HepG2 (cell line): ENCODE measurements around the gene MYH7. TPM values are rescaled to one million over a fixed set of nuclear protein-coding genes. Genes with fewer than 3 reads are reported as not detected.

ENCODE experiments used
- ATAC-seq: fragments of 200-7000 bp; cut with Tn5 transposase; 3 replicates; pipeline ENCODE4 v1.9.1; 2020; ENCODE audit warnings: mild to moderate bottlenecking, moderate library complexity
- BruUV-seq: library from RNA; stranded (reverse); fragments of 400-500 nt; replicated peaks from 2 replicates; lab custom pipeline; 2021; lab: Mats Ljungman, UMichigan
- CTCF ChIA-PET: fragments of 300-600 bp; formaldehyde crosslinking; extraction: SDS; loops from one replicate; lab custom pipeline; 2021; ENCODE audit warnings: low total read pairs, inconsistent platforms, low intra/inter-chr PET ratio; lab: Yijun Ruan, JAX
- POLR2A ChIA-PET: fragments of 350-600 bp; sonication (Branson Sonifier 250); formaldehyde crosslinking; loops from one replicate; lab custom pipeline; 2020; ENCODE audit warnings: antibody characterized with exemption, inconsistent platforms; lab: Yijun Ruan, JAX
- DNase-seq: peaks from one replicate; pipeline ENCODE4 v3.0.0-alpha.2; 2015; ENCODE audit warnings: low spot score
- FAIRE-seq: peaks from 3 replicates; lab custom pipeline; 2011; peaks lifted over from hg19 to GRCh38; lab: Jason Lieb, UNC
- H2AFZ ChIP-seq: one replicate; pipeline ENCODE4 v1.6.1; 2011; ENCODE audit warnings: low read length, inconsistent platforms
- H3K27ac ChIP-seq: fragments of 300-600 bp; 3 replicates; pipeline ENCODE4 v1.8.0; 2011; ENCODE audit warnings: mixed run types, mild to moderate bottlenecking, mixed read lengths, low read length, inconsistent platforms; ENCODE audit not compliant: insufficient read depth; ENCODE audit errors: extremely low read length
- H3K27me3 ChIP-seq, 2 experiments: fragments of 200-600 bp in 1 of 2; 2 replicates in 1 of 2; 3 replicates in 1 of 2; pipeline versions ENCODE4 v1.6.0 to v1.8.0; 2011; ENCODE audit warnings: low read length in 2 of 2, mild to moderate bottlenecking in 2 of 2, moderate library complexity in 2 of 2, inconsistent platforms in 1 of 2; ENCODE audit not compliant: insufficient read depth in 2 of 2, control insufficient read depth in 1 of 2
- H3K36me3 ChIP-seq, 2 experiments: fragments of 200-600 bp in 1 of 2; replicated peaks in 1 of 2; 2 replicates in 1 of 2; 3 replicates in 1 of 2; pipeline versions ENCODE4 v1.5.1 to v1.8.0; 2011; ENCODE audit warnings: low read length in 2 of 2, inconsistent platforms in 1 of 2; ENCODE audit not compliant: insufficient read depth in 2 of 2, control insufficient read depth in 1 of 2
- H3K4me1 ChIP-seq: 2 replicates; pipeline ENCODE4 v1.5.1; 2012; ENCODE audit warnings: low read length, inconsistent platforms; ENCODE audit not compliant: insufficient read depth
- H3K4me2 ChIP-seq: 2 replicates; pipeline ENCODE4 v1.6.0; 2011; ENCODE audit warnings: low read depth, low read length, inconsistent platforms
- H3K4me3 ChIP-seq, 3 experiments: fragments of 200-600 bp in 1 of 3; sonication (generic), shearing (Covaris generic) in 1 of 3; replicated peaks in 1 of 3; 2 replicates each; pipeline ENCODE4 v1.5.1; 2011 to 2016; ENCODE audit warnings: low read length in 3 of 3, inconsistent platforms in 2 of 3, low read depth in 2 of 3, mild to moderate bottlenecking in 2 of 3, control low read depth in 1 of 3, mixed read lengths in 1 of 3; ENCODE audit not compliant: insufficient read depth in 1 of 3
- H3K79me2 ChIP-seq: one replicate; pipeline ENCODE4 v1.6.1; 2011; ENCODE audit warnings: low read length, inconsistent platforms; ENCODE audit not compliant: insufficient read depth
- H3K9ac ChIP-seq: 2 replicates; pipeline ENCODE4 v1.6.0; 2011; ENCODE audit warnings: mild to moderate bottlenecking, low read depth, low read length, inconsistent platforms; ENCODE audit not compliant: insufficient read depth
- H3K9me3 ChIP-seq: 2 replicates; pipeline ENCODE4 v1.5.1; 2012; ENCODE audit warnings: mild to moderate bottlenecking, low read length
- H4K20me1 ChIP-seq: 2 replicates; pipeline ENCODE4 v1.6.0; 2011; ENCODE audit warnings: inconsistent platforms, mild to moderate bottlenecking, low read length, moderate library complexity; ENCODE audit not compliant: insufficient read depth
- AGO2 ChIP-seq: fragments of 200-400 bp; formaldehyde crosslinking; optimal IDR thresholded peaks from 2 replicates; pipeline ENCODE3; 2017; ENCODE audit warnings: mild to moderate bottlenecking, low read depth, low read length, moderate library complexity
- GATAD1 ChIP-seq: IDR thresholded peaks from 2 replicates; pipeline ENCODE4 v1.6.1; 2016; ENCODE audit warnings: missing genetic modification reagents, missing compliant biosample characterization
- HNF1A ChIP-seq, 2 experiments: sonication (generic) in 1 of 2; formaldehyde crosslinking in 1 of 2; IDR thresholded peaks; 2 replicates each; pipeline versions ENCODE4 v1.4.0 to v1.6.1; 2016 to 2020; ENCODE audit warnings: borderline replicate concordance in 1 of 2, low read depth in 1 of 2, mild to moderate bottlenecking in 1 of 2, missing genetic modification reagents in 1 of 2
- MAFG ChIP-seq: sonication (generic); formaldehyde crosslinking; IDR thresholded peaks from 2 replicates; pipeline ENCODE4 v1.5.1; 2020; ENCODE audit warnings: mild to moderate bottlenecking, missing genetic modification reagents
- MNT ChIP-seq: fragments of 450-650 bp; IDR thresholded peaks from 2 replicates; pipeline ENCODE4 v1.6.1; 2016
- NBN ChIP-seq: fragments of 450-650 bp; conservative IDR thresholded peaks from 2 replicates; pipeline ENCODE4 v1.6.1; 2017
- NFE2 ChIP-seq: sonication (generic); formaldehyde crosslinking; IDR thresholded peaks from 2 replicates; pipeline ENCODE4 v1.4.0; 2020; ENCODE audit warnings: missing genetic modification reagents
- NFYC ChIP-seq: IDR thresholded peaks from 2 replicates; pipeline ENCODE4 v1.6.1; 2016; ENCODE audit warnings: missing genetic modification reagents, missing compliant biosample characterization
- PLRG1 ChIP-seq: fragments of 450-650 bp; conservative IDR thresholded peaks from 2 replicates; pipeline ENCODE4 v1.6.1; 2016
- REPIN1 ChIP-seq: sonication (generic); formaldehyde crosslinking; IDR thresholded peaks from 2 replicates; pipeline ENCODE4 v1.8.0; 2022; ENCODE audit warnings: missing genetic modification reagents, low read depth, mild to moderate bottlenecking, borderline replicate concordance
- SPEN ChIP-seq: sonication (generic); formaldehyde crosslinking; IDR thresholded peaks from 2 replicates; pipeline ENCODE4 v1.5.1; 2020; ENCODE audit warnings: low read depth, mild to moderate bottlenecking, missing genetic modification reagents
- ZFP36 ChIP-seq: fragments of 150-350 bp; IDR thresholded peaks from 2 replicates; pipeline ENCODE4 v1.6.1; 2018; ENCODE audit warnings: borderline replicate concordance, low read length, low read depth; ENCODE audit not compliant: partially characterized antibody
- ZMYM4 ChIP-seq: sonication (generic); formaldehyde crosslinking; IDR thresholded peaks from 2 replicates; pipeline ENCODE4 v1.8.1; 2023; ENCODE audit warnings: mild to moderate bottlenecking, missing genetic modification reagents
- ZNF234 ChIP-seq: sonication (generic); formaldehyde crosslinking; conservative IDR thresholded peaks from 2 replicates; pipeline ENCODE4 v1.5.1; 2020; ENCODE audit warnings: mild to moderate bottlenecking, missing genetic modification reagents
- ZNF670 ChIP-seq: sonication (generic); formaldehyde crosslinking; IDR thresholded peaks from 2 replicates; pipeline ENCODE4 v1.8.0; 2022; ENCODE audit warnings: mild to moderate bottlenecking, missing genetic modification reagents, borderline replicate concordance
- ZNF746 ChIP-seq: sonication (generic); formaldehyde crosslinking; IDR thresholded peaks from 2 replicates; pipeline ENCODE4 v1.8.0; 2022; ENCODE audit warnings: mild to moderate bottlenecking, missing genetic modification reagents
- ZNF788 ChIP-seq: sonication (generic); formaldehyde crosslinking; IDR thresholded peaks from 2 replicates; pipeline ENCODE4 v1.5.0; 2020; ENCODE audit warnings: mild to moderate bottlenecking, missing genetic modification reagents, borderline replicate concordance
- ZXDC ChIP-seq: sonication (generic); formaldehyde crosslinking; IDR thresholded peaks from 2 replicates; pipeline ENCODE4 v1.5.0; 2020; ENCODE audit warnings: mild to moderate bottlenecking, missing genetic modification reagents
- WGBS: methylation state at CpG from one replicate; pipeline ENCODE4 v1.1.6; 2017; ENCODE audit warnings: low lambda C conversion rate; 5-methylcytosine and 5-hydroxymethylcytosine counted together
- in situ Hi-C: cut with HindIII; loops from 2 replicates; pipeline ENCODE4 v1.10.0; 2017; ENCODE audit warnings: low pct_unique_long_range_greater_than_20kb; ENCODE audit not compliant: extremely low pct_ligation_motif_present
- intact Hi-C: fragments of 100-400 bp; cut with micrococcal nuclease; formaldehyde crosslinking; loops from one replicate; pipeline ENCODE4 v1.10.0; 2022; ENCODE audit not compliant: unreplicated experiment
- polyA plus RNA-seq, 8 experiments: library from polyadenylated mRNA; depleted of rRNA in 3 of 8; stranded (reverse) in 7 of 8; unstranded in 1 of 8; fragments of >200 nt; fragmentation: Illumina TruSeq in 4 of 8; extraction: Trizol in 4 of 8; gene quantifications; 2 replicates each; pipeline versions ENCODE4 v1.2.1 to v1.2.3, GENCODE V29; 2011 to 2016; ENCODE audit warnings: low read depth in 4 of 8, missing spikeins in 1 of 8, mixed read lengths in 1 of 8; ENCODE audit not compliant: insufficient read depth in 1 of 8
- total RNA-seq, 5 experiments: library from RNA; depleted of rRNA; stranded (reverse); fragments of >200 nt; fragmentation: Illumina TruSeq; extraction: Trizol; gene quantifications; 2 replicates each; pipeline ENCODE4 v1.2.3, GENCODE V29; 2016; ENCODE audit warnings: low read depth in 1 of 5

Gene MYH7
- total and polyA plus RNA-seq, 2 of the 13 experiments (the other 11 are each of a cell fraction or from before 2014, with no cell fraction given) = 0.04 TPM; not detected in 1

- no peak overlapping the region for H2AFZ ChIP-seq
- no peak for FAIRE-seq
- no peak overlapping the region for H3K4me3 ChIP-seq
- DNase-seq = no peak
- ATAC-seq = peak; percentile 5
- no peaks in the 10 kb centered on the region for H3K4me1 ChIP-seq
- in situ Hi-C loops = no loop called here
- no peaks in the 10 kb centered on the region for H4K20me1 ChIP-seq
- H3K27me3 ChIP-seq = peaks cover 38 to 94% of the 10 kb centered on the region in 2 experiments
- no peaks in the 10 kb centered on the region for H3K9me3 ChIP-seq
- no peak overlapping the region for H3K27ac ChIP-seq
- no peaks in the 10 kb centered on the region for H3K36me3 ChIP-seq
- 32% methylated on average over 34 of the region's 34 CpGs for WGBS
- ChIA-PET CTCF (no interaction called here), POLR2A (no interaction called here)
- intact Hi-C loops = no loop called here
- H3K79me2 ChIP-seq = no peaks in the 10 kb centered on the region
- H3K4me2 ChIP-seq = no peak overlapping the region
- H3K9ac ChIP-seq = no peak overlapping the region
- BruUV-seq = no TSS peak
- TF ChIP-seq ZNF670 (CRISPR knock-in tag) = no peak
- no peak for TF ChIP-seq SPEN (CRISPR knock-in tag)
- TF ChIP-seq PLRG1 = no peak
- no peak for TF ChIP-seq ZXDC (CRISPR knock-in tag)
- TF ChIP-seq NBN = no peak
- no peak for TF ChIP-seq ZNF746 (CRISPR knock-in tag)
- TF ChIP-seq ZNF234 (CRISPR knock-in tag) = no peak
- no peak for TF ChIP-seq NFE2 (CRISPR knock-in tag)
- TF ChIP-seq GATAD1 (CRISPR knock-in tag) = no peak
- TF ChIP-seq HNF1A (IDR thresholded peaks at IDR 0.05; ENCODE audit: low read depth) = no peak
- no peak for TF ChIP-seq HNF1A (CRISPR knock-in tag; IDR thresholded peaks at IDR 0.05; ENCODE audit: borderline replicate concordance)
- no peak for TF ChIP-seq ZNF788 (CRISPR knock-in tag)
- TF ChIP-seq NFYC (CRISPR knock-in tag) = no peak
- TF ChIP-seq ZFP36 = no peak
- no peak for TF ChIP-seq MNT
- no peak for TF ChIP-seq ZMYM4 (CRISPR knock-in tag)
- TF ChIP-seq AGO2 = no peak
- TF ChIP-seq MAFG (CRISPR knock-in tag) = no peak
- TF ChIP-seq REPIN1 (CRISPR knock-in tag) = no peak
Observed at GRCh38 chr14:23366426-23366921, 69.0 kb downstream of the MYH7 start.
